Colonic mucosa (tissue), 4 donors: Measurements from ENCODE around the gene RASGRP2. TPM values are rescaled to one million over a fixed set of nuclear protein-coding genes. Genes with fewer than 3 reads are reported as not detected.

ENCODE experiments used
- DNase-seq: peaks from one replicate; pipeline ENCODE4 v3.0.0-alpha.2; 2020
- H3K27ac ChIP-seq: fragments of 200-600 bp; one replicate; pipeline ENCODE4 v1.8.0; 2021
- H3K27me3 ChIP-seq: fragments of 200-600 bp; one replicate; pipeline ENCODE4 v1.8.0; 2021
- H3K36me3 ChIP-seq: fragments of 200-600 bp; one replicate; pipeline ENCODE4 v1.8.0; 2021
- H3K4me1 ChIP-seq: fragments of 200-600 bp; one replicate; pipeline ENCODE4 v1.8.0; 2021; ENCODE audit warnings: mild to moderate bottlenecking
- H3K4me3 ChIP-seq: fragments of 200-600 bp; one replicate; pipeline ENCODE4 v1.8.0; 2021
- H3K9ac ChIP-seq, 2 donors: one replicate each; pipeline ENCODE4 v1.7.0; 2013; ENCODE audit warnings: control low read depth in 2 of 2, low read depth in 2 of 2, low read length in 2 of 2
- H3K9me3 ChIP-seq: fragments of 200-600 bp; one replicate; pipeline ENCODE4 v1.8.0; 2021
- CTCF ChIP-seq: fragments of 200-600 bp; IDR thresholded peaks from one replicate; pipeline ENCODE4 v1.8.0; 2022; ENCODE audit warnings: antibody characterized with exemption, mild to moderate bottlenecking
- intact Hi-C: fragments of 100-400 bp; cut with DNase I; formaldehyde crosslinking; loops from one replicate; pipeline ENCODE4 v1.14.1; 2022
- total RNA-seq, 2 donors: library from RNA; stranded (reverse); fragmentation: NEBNext Ultra II Directional in 1 of 2; extraction: Animal tissue kit (Norgen Biotek cat#: 25700) in 1 of 2; gene quantifications; one replicate each; pipeline ENCODE4 v1.2.1, GENCODE V29; 2021
- donor health status: healthy.
- donor health status: DM: no; HTN: no; CAD: no.
- donor health status: DM: no; HTN: no; CAD: no.

Gene RASGRP2
- total RNA-seq, 2 donors from 2014 or later: 2.8 to 3.5 TPM

- Histone ChIP-seq H3K4me1 (no peaks in the 10 kb centered on the region), H3K9ac (no peak overlapping the region), H3K27ac (no peak overlapping the region), H3K4me3 (no peak overlapping the region), H3K36me3 (peaks cover 73% of the 10 kb centered on the region), H3K27me3 (no peaks in the 10 kb centered on the region), H3K9me3 (no peaks in the 10 kb centered on the region)
- DNase-seq: no peak
- TF ChIP-seq CTCF: no peak
- intact Hi-C loops: no loop called here
Measured at GRCh38 chr11:64769283-64769682, 25.3 kb upstream of the RASGRP2 start.

DNA sequence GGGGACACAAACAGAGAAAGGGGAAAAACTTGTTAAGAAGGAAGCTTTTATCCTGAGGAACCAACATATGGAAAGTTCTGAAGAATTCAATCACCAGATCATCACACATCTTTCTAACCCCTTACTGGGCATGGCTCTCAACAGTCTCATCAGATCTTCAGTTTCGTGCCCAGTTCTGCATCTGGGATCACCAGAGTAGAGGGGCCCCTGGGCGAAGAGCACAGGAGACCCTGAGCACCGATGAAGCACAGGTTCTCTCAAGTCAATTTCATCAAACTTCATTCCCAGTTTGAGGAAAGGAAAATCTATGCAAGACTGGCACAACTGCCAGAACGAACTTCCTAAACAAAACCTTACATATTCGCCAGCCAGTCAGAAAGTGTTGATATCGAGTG lies 24.4 kb upstream of the RASGRP2 start:
- Histone ChIP-seq H3K27ac (no peak overlapping the region), H3K27me3 (no peaks in the 10 kb centered on the region), H3K9me3 (no peaks in the 10 kb centered on the region), H3K4me1 (peaks cover 5% of the 10 kb centered on the region), H3K9ac (no peak overlapping the region), H3K4me3 (no peak overlapping the region), H3K36me3 (peaks cover 67% of the 10 kb centered on the region)
- TF ChIP-seq CTCF: no peak
- intact Hi-C loops: no loop called here
- no peak for DNase-seq

GRCh38 chr11:64767344-64768299 lies 23.7 kb upstream of the RASGRP2 start:
- Histone ChIP-seq H3K27me3 (no peaks in the 10 kb centered on the region), H3K27ac (no peak overlapping the region)
- intact Hi-C loops: no loop called here

DNA sequence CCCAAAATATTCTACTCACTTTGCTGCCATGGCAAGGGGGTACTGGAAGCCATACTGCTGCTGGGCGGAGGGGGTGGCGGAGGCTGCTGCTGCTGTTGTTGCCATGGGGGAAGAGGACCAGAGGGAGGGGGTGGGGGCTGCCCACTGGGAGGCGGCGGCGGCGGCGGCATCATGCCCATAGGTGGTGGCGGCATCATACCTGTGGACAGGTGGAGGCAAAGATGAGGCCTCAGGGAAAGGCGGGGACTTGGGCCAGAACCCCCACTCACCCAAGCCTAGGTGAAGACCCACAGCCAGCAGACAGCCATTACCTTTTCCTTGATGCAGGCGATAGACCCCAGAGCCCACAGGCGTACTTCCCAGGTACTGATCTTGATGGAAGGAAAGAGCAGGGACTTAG lies 22.9 kb upstream of the RASGRP2 start:
- no peak overlapping the region for H3K4me3 ChIP-seq
- TF ChIP-seq CTCF: no peak
- H3K4me1 ChIP-seq: peaks cover 7% of the 10 kb centered on the region

More at GRCh38 chr11:64767344-64768299, 23.7 kb upstream of the RASGRP2 start:
- Histone ChIP-seq H3K9ac (no peak overlapping the region), H3K36me3 (peaks cover 62% of the 10 kb centered on the region), H3K9me3 (no peaks in the 10 kb centered on the region), H3K4me3 (no peak overlapping the region), H3K4me1 (peaks cover 7% of the 10 kb centered on the region)
- DNase-seq: peak; percentile 76
- peak; percentile 83 for TF ChIP-seq CTCF

GRCh38 chr11:64765851-64766665 lies 22.1 kb upstream of the RASGRP2 start:
- no peak for DNase-seq
- intact Hi-C loops: no loop called here
- Histone ChIP-seq H3K27ac (no peak overlapping the region), H3K36me3 (peaks cover 59% of the 10 kb centered on the region), H3K9me3 (no peaks in the 10 kb centered on the region), H3K9ac (no peak overlapping the region), H3K4me1 (peaks cover 7% of the 10 kb centered on the region), H3K27me3 (no peaks in the 10 kb centered on the region), H3K4me3 (no peak overlapping the region)
- TF ChIP-seq CTCF: no peak

More for the DNA sequence above, 22.9 kb upstream of the RASGRP2 start:
- Histone ChIP-seq H3K36me3 (peaks cover 62% of the 10 kb centered on the region), H3K9me3 (no peaks in the 10 kb centered on the region), H3K27ac (no peak overlapping the region), H3K9ac (no peak overlapping the region), H3K27me3 (no peaks in the 10 kb centered on the region)
- intact Hi-C loops: no loop called here
- DNase-seq: no peak
